ENCODE results near the gene LRP5. TPM values are rescaled to one million over a fixed set of nuclear protein-coding genes. Genes with fewer than 3 reads are reported as not detected.
A peak's percentile ranks its signal among the peaks of the same experiment; 100 is the strongest.

LRP5 gene
- total and polyA plus RNA-seq, 9 of the 15 experiments (the other 6 are each of a cell fraction or from before 2014, with no cell fraction given), result 0.48 to 44.2 (median 13.5) TPM

- peak; percentile 28; the same call in 1 of the 2 replicates for TF ChIP-seq JUN (IDR thresholded peaks at IDR 0.05; ENCODE audit: borderline replicate concordance, low read depth, low read length)
- no peak for TF ChIP-seq JUN (CRISPR knock-in tag; IDR thresholded peaks at IDR 0.05; ENCODE audit: borderline replicate concordance)
- TF ChIP-seq VEZF1 (CRISPR knock-in tag; IDR thresholded peaks at IDR 0.05), result peak; percentile 50; the same call in 1 of the 2 replicates
- TF ChIP-seq ATF4 (CRISPR knock-in tag; IDR thresholded peaks at IDR 0.05), result no peak
- TF ChIP-seq XRCC3 (IDR thresholded peaks at IDR 0.05), result no peak
- TF ChIP-seq U2AF1 (optimal IDR thresholded peaks at IDR 0.05; ENCODE audit: low read depth, low read length), result no peak
- TF ChIP-seq THAP7 (CRISPR knock-in tag; IDR thresholded peaks at IDR 0.05), result no peak
- no peak for TF ChIP-seq EZH2 (IDR thresholded peaks at IDR 0.05; ENCODE audit: borderline replicate concordance, low read depth, low read length)
- TF ChIP-seq BCOR (IDR thresholded peaks at IDR 0.05), result no peak
- no peak for TF ChIP-seq USF1 (CRISPR knock-in tag; IDR thresholded peaks at IDR 0.05)
- no peak for TF ChIP-seq CHAMP1 (IDR thresholded peaks at IDR 0.05)
- TF ChIP-seq NR4A1 (CRISPR knock-in tag; IDR thresholded peaks at IDR 0.05), result no peak
- 0 out of 2 replicates have a peak, but pooled peaks have one; percentile 22 for TF ChIP-seq NR4A1 (tag; IDR thresholded peaks at IDR 0.05)
- TF ChIP-seq RUNX1 (IDR thresholded peaks at IDR 0.05; ENCODE audit: low read depth), result no peak
- no peak for TF ChIP-seq SRSF7 (optimal IDR thresholded peaks at IDR 0.05; ENCODE audit: low read depth, low read length)
- peak; percentile 58; the same call in 1 of the 2 replicates for TF ChIP-seq RNF2 (IDR thresholded peaks at IDR 0.05)
- peak; percentile 46; the same call in 1 of the 2 replicates for TF ChIP-seq ZNF395 (CRISPR knock-in tag; IDR thresholded peaks at IDR 0.05)
- TF ChIP-seq TAL1 (IDR thresholded peaks at IDR 0.05), result no peak
- no peak for TF ChIP-seq MLLT1 (IDR thresholded peaks at IDR 0.05)
These were observed 30.1 kb upstream of the LRP5 start (continued) for GRCh38 chr11:68282141-68282860.

All from K562 (cell line).